ENCODE measurements around the gene TNFRSF1B. TPM values are rescaled to one million over a fixed set of nuclear protein-coding genes. Genes with fewer than 3 reads are reported as not detected.

Gene TNFRSF1B
- total RNA-seq, 1 donor from 2014 or later = 3.3 TPM

GRCh38 chr1:12140016-12140415, 26.8 kb upstream of the TNFRSF1B start:
- no peak overlapping the region for H3K4me3 Mint-ChIP-seq
- H3K27ac Mint-ChIP-seq = no peak overlapping the region
- DNase-seq (ENCODE audit: extremely low spot score, unreplicated experiment) = no peak
- TF ChIP-seq CTCF (conservative IDR thresholded peaks at IDR 0.05) = no peak
- no peaks in the 10 kb centered on the region for H3K36me3 Mint-ChIP-seq
- peaks cover 8% of the 10 kb centered on the region for H3K4me1 Mint-ChIP-seq (ENCODE audit: unreplicated experiment)
- no peaks in the 10 kb centered on the region for H3K9me3 Mint-ChIP-seq
- H3K27me3 Mint-ChIP-seq = peaks cover 6% of the 10 kb centered on the region

GRCh38 chr1:12140515-12141162, 26.2 kb upstream of the TNFRSF1B start:
- peaks cover 8% of the 10 kb centered on the region for H3K4me1 Mint-ChIP-seq (ENCODE audit: unreplicated experiment)
- H3K9me3 Mint-ChIP-seq = no peaks in the 10 kb centered on the region
- peaks cover 6% of the 10 kb centered on the region for H3K27me3 Mint-ChIP-seq
- H3K27ac Mint-ChIP-seq = no peak overlapping the region
- no peak for DNase-seq (ENCODE audit: extremely low spot score, unreplicated experiment)
- H3K4me3 Mint-ChIP-seq = no peak overlapping the region
- H3K36me3 Mint-ChIP-seq = no peaks in the 10 kb centered on the region
- TF ChIP-seq CTCF (conservative IDR thresholded peaks at IDR 0.05) = no peak

- H3K4me3 Mint-ChIP-seq = no peak overlapping the region
- no peak for DNase-seq (ENCODE audit: extremely low spot score, unreplicated experiment)
- no peak for TF ChIP-seq CTCF (conservative IDR thresholded peaks at IDR 0.05)
- peaks cover 9% of the 10 kb centered on the region for H3K4me1 Mint-ChIP-seq (ENCODE audit: unreplicated experiment)
- no peaks in the 10 kb centered on the region for H3K9me3 Mint-ChIP-seq
- peaks cover 6% of the 10 kb centered on the region for H3K27me3 Mint-ChIP-seq
- H3K36me3 Mint-ChIP-seq = no peaks in the 10 kb centered on the region
- no peak overlapping the region for H3K27ac Mint-ChIP-seq
Measured at GRCh38 chr1:12141163-12141850, 25.5 kb upstream of the TNFRSF1B start.

- Mint-ChIP-seq H3K27me3 (peaks cover 6% of the 10 kb centered on the region), H3K27ac (no peak overlapping the region), H3K4me3 (no peak overlapping the region)
Measured at GRCh38 chr1:12142141-12142823, 24.5 kb upstream of the TNFRSF1B start.

More at GRCh38 chr1:12142141-12142823, 24.5 kb upstream of the TNFRSF1B start:
- no peak for TF ChIP-seq CTCF (conservative IDR thresholded peaks at IDR 0.05)
- H3K36me3 Mint-ChIP-seq = no peaks in the 10 kb centered on the region
- H3K4me1 Mint-ChIP-seq (ENCODE audit: unreplicated experiment) = peaks cover 18% of the 10 kb centered on the region
- no peak for DNase-seq (ENCODE audit: extremely low spot score, unreplicated experiment)
- H3K9me3 Mint-ChIP-seq = no peaks in the 10 kb centered on the region

Data from type B pancreatic cell (in vitro differentiated cells).